HFF-Myc (cell line): Measurements from ENCODE around the gene TERF2IP.
A peak's percentile ranks its signal among the peaks of the same experiment; 100 is the strongest.

Source experiments
- DNase-seq: peaks from one replicate; pipeline ENCODE4 v3.0.0-alpha.2; 2011; ENCODE audit warnings: low read depth; ENCODE audit errors: extremely low read depth
- H3K4me3 ChIP-seq: replicated peaks from 2 replicates; pipeline ENCODE4 v1.5.1; 2011; ENCODE audit warnings: low read depth, mild to moderate bottlenecking, control low read depth, low read length
- TF ChIP-seq, protein P1 (sequence below): IDR thresholded peaks from 2 replicates; pipeline ENCODE4 v1.5.1; 2012; ENCODE audit warnings: mild to moderate bottlenecking, low read depth, low read length, control low read depth; ENCODE audit errors: missing control alignments

The TERF2IP gene

DNA sequence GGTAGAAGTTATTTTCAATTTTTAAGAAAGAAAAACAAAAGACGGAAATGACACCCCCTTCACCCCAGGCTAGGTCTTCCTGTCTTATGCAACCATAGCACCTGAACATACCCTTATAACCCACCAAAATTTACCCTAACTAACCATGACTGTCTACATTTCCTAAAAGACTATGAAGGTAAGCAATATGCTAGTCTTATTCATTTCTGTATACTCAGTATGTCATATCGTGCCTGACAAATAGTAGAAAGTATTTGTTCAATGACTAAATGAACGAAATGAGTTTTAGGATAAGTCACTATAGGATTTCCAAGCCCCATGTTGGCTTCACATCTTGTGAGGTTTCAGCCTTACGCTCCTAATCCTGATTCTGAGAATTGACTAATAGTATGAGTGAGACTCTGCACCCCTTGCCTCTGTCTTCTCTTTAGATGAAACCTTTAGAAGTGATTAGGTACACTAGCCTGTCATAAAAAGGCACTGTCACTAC, 31.0 kb upstream of the TERF2IP start:
- H3K4me3 ChIP-seq: no peak overlapping the region
- TF ChIP-seq, protein P1, sequence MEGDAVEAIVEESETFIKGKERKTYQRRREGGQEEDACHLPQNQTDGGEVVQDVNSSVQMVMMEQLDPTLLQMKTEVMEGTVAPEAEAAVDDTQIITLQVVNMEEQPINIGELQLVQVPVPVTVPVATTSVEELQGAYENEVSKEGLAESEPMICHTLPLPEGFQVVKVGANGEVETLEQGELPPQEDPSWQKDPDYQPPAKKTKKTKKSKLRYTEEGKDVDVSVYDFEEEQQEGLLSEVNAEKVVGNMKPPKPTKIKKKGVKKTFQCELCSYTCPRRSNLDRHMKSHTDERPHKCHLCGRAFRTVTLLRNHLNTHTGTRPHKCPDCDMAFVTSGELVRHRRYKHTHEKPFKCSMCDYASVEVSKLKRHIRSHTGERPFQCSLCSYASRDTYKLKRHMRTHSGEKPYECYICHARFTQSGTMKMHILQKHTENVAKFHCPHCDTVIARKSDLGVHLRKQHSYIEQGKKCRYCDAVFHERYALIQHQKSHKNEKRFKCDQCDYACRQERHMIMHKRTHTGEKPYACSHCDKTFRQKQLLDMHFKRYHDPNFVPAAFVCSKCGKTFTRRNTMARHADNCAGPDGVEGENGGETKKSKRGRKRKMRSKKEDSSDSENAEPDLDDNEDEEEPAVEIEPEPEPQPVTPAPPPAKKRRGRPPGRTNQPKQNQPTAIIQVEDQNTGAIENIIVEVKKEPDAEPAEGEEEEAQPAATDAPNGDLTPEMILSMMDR: no peak
- no peak for DNase-seq

DNA sequence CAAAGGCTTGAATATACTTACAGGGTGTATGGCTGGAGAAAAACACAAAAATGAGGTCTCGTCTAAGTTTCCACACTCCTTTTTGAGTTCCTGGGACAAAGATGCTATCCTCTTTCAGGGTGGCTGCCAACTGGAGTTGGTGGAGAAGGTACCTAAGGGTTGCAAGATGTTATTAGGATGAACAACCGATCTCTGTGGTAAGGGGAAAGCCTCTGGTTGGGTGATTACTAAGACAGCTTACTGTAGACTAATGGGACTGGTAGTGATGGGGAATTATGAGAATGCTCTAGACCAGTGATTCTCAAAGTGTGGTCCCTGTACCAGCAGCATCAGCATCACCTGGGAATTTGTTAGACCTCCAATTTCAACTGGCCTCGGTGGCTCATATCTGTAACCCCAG, 30.5 kb upstream of the TERF2IP start:
- DNase-seq: no peak
- H3K4me3 ChIP-seq: no peak overlapping the region
- TF ChIP-seq, protein P1: no peak

GRCh38 chr16:75618780-75619179, 28.8 kb upstream of the TERF2IP start:
- no peak overlapping the region for H3K4me3 ChIP-seq
- DNase-seq: no peak
- TF ChIP-seq, protein P1: no peak

DNA sequence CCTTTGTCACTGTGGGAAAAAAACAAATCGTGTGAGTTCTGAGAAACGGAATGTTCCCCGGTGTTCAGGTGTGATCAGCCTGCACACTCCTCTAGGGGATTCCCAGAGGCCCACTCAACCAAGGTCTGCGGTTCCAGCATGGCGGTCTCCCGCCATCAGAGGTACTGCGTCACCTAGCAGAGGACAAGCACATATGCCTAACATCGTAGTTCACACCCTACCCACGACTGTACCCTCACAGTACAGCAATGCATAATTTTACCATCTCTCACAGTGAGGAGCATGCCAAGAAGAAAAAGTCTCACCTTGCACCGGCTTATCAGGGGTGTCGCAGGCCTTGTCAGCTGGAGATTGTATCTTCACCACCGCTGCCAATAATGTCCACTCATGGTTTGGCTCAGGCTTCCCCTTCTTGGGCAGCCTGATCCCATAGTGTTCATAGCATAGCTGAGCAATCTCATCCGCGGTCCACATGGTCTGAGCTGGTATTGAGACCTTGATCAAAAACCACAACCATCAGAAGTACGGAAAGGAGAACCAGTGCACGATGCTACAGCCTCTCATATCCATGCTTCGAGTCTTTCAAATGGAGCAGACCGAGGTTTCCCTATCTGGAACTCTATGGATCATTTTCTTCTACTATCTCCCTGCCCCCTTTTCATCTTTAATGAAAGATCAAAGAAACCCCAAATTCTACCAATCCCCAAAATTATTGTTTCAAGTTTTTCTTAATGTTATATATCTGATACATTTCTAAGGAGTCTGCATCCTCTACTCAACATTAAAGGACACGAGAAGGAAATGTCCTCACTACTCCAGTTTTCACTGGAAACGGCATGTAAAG, 27.0 kb upstream of the TERF2IP start:
- TF ChIP-seq, protein P1: no peak
- no peak for DNase-seq
- no peak overlapping the region for H3K4me3 ChIP-seq

DNA sequence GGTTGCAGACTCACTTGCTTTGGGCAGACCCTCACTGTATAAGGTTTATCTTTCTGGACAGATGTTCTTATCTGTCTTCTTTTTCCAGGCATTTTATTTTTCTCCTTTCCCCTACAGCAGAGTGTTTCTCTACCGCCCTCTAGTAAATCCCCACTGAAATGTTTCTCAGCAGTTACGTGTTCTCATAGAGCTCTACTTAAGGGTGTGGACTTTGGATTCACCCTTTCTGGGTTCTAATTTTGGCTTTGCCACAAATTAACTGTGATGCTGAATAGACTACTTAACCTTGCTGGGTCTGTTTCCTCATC, 26.4 kb upstream of the TERF2IP start:
- TF ChIP-seq, protein P1: peak; percentile 68
- no peak for DNase-seq
- no peak overlapping the region for H3K4me3 ChIP-seq

GRCh38 chr16:75622761-75623605, 24.6 kb upstream of the TERF2IP start, which contains the start of gene ADAT1:
ADAT1 (minus strand) TSS chr16:75623281; CDS start chr16:75620799, 2,482 bp downstream.
- TF ChIP-seq, protein P1: no peak
- peak; percentile 90 for DNase-seq
- peak within 1 kb of the TSS; percentile 77 for H3K4me3 ChIP-seq
